HepG2 (cell line): ENCODE data around the gene LMOD1. TPM values are rescaled to one million over a fixed set of nuclear protein-coding genes. Genes with fewer than 3 reads are reported as not detected.

Experiments used
- ATRX ChIP-seq: sonication (generic); formaldehyde crosslinking; IDR thresholded peaks from 2 replicates; pipeline ENCODE4 v1.4.0; 2020; ENCODE audit warnings: missing genetic modification reagents, borderline replicate concordance
- BRCA1 ChIP-seq: sonication (generic); formaldehyde crosslinking; IDR thresholded peaks from 2 replicates; pipeline ENCODE4 v1.4.0; 2020; ENCODE audit warnings: missing genetic modification reagents
- CHD2 ChIP-seq: IDR thresholded peaks from 2 replicates; pipeline ENCODE4 v1.6.1; 2011; ENCODE audit warnings: low read depth, low read length, improper control_type of control experiment
- FOSL1 ChIP-seq: sonication (generic); formaldehyde crosslinking; IDR thresholded peaks from 2 replicates; pipeline ENCODE4 v1.9.0; 2021; ENCODE audit warnings: missing genetic modification reagents, borderline replicate concordance
- HBP1 ChIP-seq: IDR thresholded peaks from 2 replicates; pipeline ENCODE4 v1.6.1; 2016; ENCODE audit warnings: low read depth, control low read depth
- HNRNPLL ChIP-seq: fragments of 200-400 bp; formaldehyde crosslinking; IDR thresholded peaks from 2 replicates; pipeline ENCODE4 v1.6.1; 2017; ENCODE audit warnings: mild to moderate bottlenecking, low read depth, low read length; ENCODE audit not compliant: poor library complexity, severe bottlenecking
- HOXA5 ChIP-seq: sonication (generic); formaldehyde crosslinking; IDR thresholded peaks from 2 replicates; pipeline ENCODE4 v1.4.0; 2020; ENCODE audit warnings: missing genetic modification reagents
- MAF1 ChIP-seq: sonication (generic); formaldehyde crosslinking; IDR thresholded peaks from 2 replicates; pipeline ENCODE4 v1.5.0; 2020; ENCODE audit warnings: missing genetic modification reagents, borderline replicate concordance
- NKX3-1 ChIP-seq: sonication (generic); formaldehyde crosslinking; IDR thresholded peaks from 2 replicates; pipeline ENCODE4 v1.5.0; 2020; ENCODE audit warnings: missing genetic modification reagents
- RBAK ChIP-seq: sonication (generic); formaldehyde crosslinking; IDR thresholded peaks from 2 replicates; pipeline ENCODE4 v1.5.1; 2020; ENCODE audit warnings: mild to moderate bottlenecking, missing genetic modification reagents
- SP5 ChIP-seq: IDR thresholded peaks from 2 replicates; pipeline ENCODE4 v1.6.1; 2016; ENCODE audit warnings: low read depth, borderline replicate concordance
- TBX3 ChIP-seq: fragments of 450-650 bp; IDR thresholded peaks from 2 replicates; pipeline ENCODE4 v1.6.1; 2017; ENCODE audit warnings: antibody characterized with exemption, mild to moderate bottlenecking, inconsistent platforms, borderline replicate concordance
- TEAD3 ChIP-seq: optimal IDR thresholded peaks from 2 replicates; pipeline ENCODE3; 2016; ENCODE audit warnings: borderline replicate concordance
- ZFP37 ChIP-seq: sonication (generic); formaldehyde crosslinking; IDR thresholded peaks from 2 replicates; pipeline ENCODE4 v1.4.0; 2020; ENCODE audit warnings: missing genetic modification reagents, borderline replicate concordance
- ZNF282 ChIP-seq: fragments of 450-650 bp; IDR thresholded peaks from 2 replicates; pipeline ENCODE4 v1.6.1; 2018; ENCODE audit not compliant: partially characterized antibody
- ZNF552 ChIP-seq: sonication (generic); formaldehyde crosslinking; IDR thresholded peaks from 2 replicates; pipeline ENCODE4 v1.9.0; 2022; ENCODE audit warnings: missing genetic modification reagents, mild to moderate bottlenecking, borderline replicate concordance
- ZNF558 ChIP-seq: sonication (generic); formaldehyde crosslinking; IDR thresholded peaks from 2 replicates; pipeline ENCODE4 v1.9.0; 2022; ENCODE audit warnings: mild to moderate bottlenecking, missing genetic modification reagents, borderline replicate concordance
- ZNF749 ChIP-seq: sonication (generic); formaldehyde crosslinking; IDR thresholded peaks from 2 replicates; pipeline ENCODE4 v1.8.0; 2022; ENCODE audit warnings: mild to moderate bottlenecking, missing genetic modification reagents, moderate library complexity, borderline replicate concordance
- ZNF773 ChIP-seq: sonication (generic); formaldehyde crosslinking; IDR thresholded peaks from 2 replicates; pipeline ENCODE4 v1.4.0; 2020; ENCODE audit warnings: missing genetic modification reagents, borderline replicate concordance
- polyA plus RNA-seq, 8 experiments: library from polyadenylated mRNA; depleted of rRNA in 3 of 8; stranded (reverse) in 7 of 8; unstranded in 1 of 8; fragments of >200 nt; fragmentation: Illumina TruSeq in 4 of 8; extraction: Trizol in 4 of 8; gene quantifications; 2 replicates each; pipeline versions ENCODE4 v1.2.1 to v1.2.3, GENCODE V29; 2011 to 2016; ENCODE audit warnings: low read depth in 4 of 8, missing spikeins in 1 of 8, mixed read lengths in 1 of 8; ENCODE audit not compliant: insufficient read depth in 1 of 8
- total RNA-seq, 5 experiments: library from RNA; depleted of rRNA; stranded (reverse); fragments of >200 nt; fragmentation: Illumina TruSeq; extraction: Trizol; gene quantifications; 2 replicates each; pipeline ENCODE4 v1.2.3, GENCODE V29; 2016; ENCODE audit warnings: low read depth in 1 of 5
- TF ChIP-seq, protein P1 (sequence below): sonication (generic); formaldehyde crosslinking; conservative IDR thresholded peaks from 2 replicates; pipeline ENCODE4 v1.4.0; 2020; ENCODE audit warnings: missing genetic modification reagents
- TF ChIP-seq, protein P2 (sequence below): sonication (generic); formaldehyde crosslinking; IDR thresholded peaks from 2 replicates; pipeline ENCODE4 v1.5.0; 2020; ENCODE audit warnings: missing genetic modification reagents, mild to moderate bottlenecking, borderline replicate concordance
- TF ChIP-seq, protein P3 (sequence below): sonication (generic); formaldehyde crosslinking; IDR thresholded peaks from 2 replicates; pipeline ENCODE4 v1.8.0; 2022; ENCODE audit warnings: mild to moderate bottlenecking, missing genetic modification reagents
- TF ChIP-seq, protein P4 (sequence below): IDR thresholded peaks from 2 replicates; pipeline ENCODE4 v1.6.1; 2016; ENCODE audit warnings: mild to moderate bottlenecking

The LMOD1 gene
- total and polyA plus RNA-seq, 2 of the 13 experiments (the other 11 are each of a cell fraction or from before 2014, with no cell fraction given): not detected

- TF ChIP-seq ZNF552 (CRISPR knock-in tag) (no peak), HNRNPLL (no peak), TBX3 (no peak), FOSL1 (CRISPR knock-in tag) (no peak), NKX3-1 (CRISPR knock-in tag) (no peak), MAF1 (CRISPR knock-in tag) (no peak), ZNF558 (CRISPR knock-in tag) (no peak; the same call in 1 of the 2 replicates), BRCA1 (CRISPR knock-in tag) (no peak), ZFP37 (CRISPR knock-in tag) (no peak), CHD2 (no peak), ZNF282 (no peak), RBAK (CRISPR knock-in tag) (no peak), ZNF773 (CRISPR knock-in tag) (no peak), ZNF749 (CRISPR knock-in tag) (no peak), TEAD3 (CRISPR knock-in tag) (peak; percentile 25), HBP1 (CRISPR knock-in tag) (no peak), SP5 (0 out of 2 replicates have a peak, but pooled peaks have one; percentile 22), HOXA5 (CRISPR knock-in tag) (no peak), ATRX (CRISPR knock-in tag) (no peak)
- TF ChIP-seq, protein P1, sequence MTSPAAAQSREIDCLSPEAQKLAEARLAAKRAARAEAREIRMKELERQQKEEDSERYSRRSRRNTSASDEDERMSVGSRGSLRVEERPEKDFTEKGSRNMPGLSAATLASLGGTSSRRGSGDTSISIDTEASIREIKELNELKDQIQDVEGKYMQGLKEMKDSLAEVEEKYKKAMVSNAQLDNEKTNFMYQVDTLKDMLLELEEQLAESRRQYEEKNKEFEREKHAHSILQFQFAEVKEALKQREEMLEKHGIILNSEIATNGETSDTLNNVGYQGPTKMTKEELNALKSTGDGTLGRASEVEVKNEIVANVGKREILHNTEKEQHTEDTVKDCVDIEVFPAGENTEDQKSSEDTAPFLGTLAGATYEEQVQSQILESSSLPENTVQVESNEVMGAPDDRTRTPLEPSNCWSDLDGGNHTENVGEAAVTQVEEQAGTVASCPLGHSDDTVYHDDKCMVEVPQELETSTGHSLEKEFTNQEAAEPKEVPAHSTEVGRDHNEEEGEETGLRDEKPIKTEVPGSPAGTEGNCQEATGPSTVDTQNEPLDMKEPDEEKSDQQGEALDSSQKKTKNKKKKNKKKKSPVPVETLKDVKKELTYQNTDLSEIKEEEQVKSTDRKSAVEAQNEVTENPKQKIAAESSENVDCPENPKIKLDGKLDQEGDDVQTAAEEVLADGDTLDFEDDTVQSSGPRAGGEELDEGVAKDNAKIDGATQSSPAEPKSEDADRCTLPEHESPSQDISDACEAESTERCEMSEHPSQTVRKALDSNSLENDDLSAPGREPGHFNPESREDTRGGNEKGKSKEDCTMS (CRISPR knock-in tag): no peak
- TF ChIP-seq, protein P2, sequence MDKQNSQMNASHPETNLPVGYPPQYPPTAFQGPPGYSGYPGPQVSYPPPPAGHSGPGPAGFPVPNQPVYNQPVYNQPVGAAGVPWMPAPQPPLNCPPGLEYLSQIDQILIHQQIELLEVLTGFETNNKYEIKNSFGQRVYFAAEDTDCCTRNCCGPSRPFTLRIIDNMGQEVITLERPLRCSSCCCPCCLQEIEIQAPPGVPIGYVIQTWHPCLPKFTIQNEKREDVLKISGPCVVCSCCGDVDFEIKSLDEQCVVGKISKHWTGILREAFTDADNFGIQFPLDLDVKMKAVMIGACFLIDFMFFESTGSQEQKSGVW: no peak
- TF ChIP-seq, protein P3, sequence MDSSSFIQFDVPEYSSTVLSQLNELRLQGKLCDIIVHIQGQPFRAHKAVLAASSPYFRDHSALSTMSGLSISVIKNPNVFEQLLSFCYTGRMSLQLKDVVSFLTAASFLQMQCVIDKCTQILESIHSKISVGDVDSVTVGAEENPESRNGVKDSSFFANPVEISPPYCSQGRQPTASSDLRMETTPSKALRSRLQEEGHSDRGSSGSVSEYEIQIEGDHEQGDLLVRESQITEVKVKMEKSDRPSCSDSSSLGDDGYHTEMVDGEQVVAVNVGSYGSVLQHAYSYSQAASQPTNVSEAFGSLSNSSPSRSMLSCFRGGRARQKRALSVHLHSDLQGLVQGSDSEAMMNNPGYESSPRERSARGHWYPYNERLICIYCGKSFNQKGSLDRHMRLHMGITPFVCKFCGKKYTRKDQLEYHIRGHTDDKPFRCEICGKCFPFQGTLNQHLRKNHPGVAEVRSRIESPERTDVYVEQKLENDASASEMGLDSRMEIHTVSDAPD (CRISPR knock-in tag): no peak
- TF ChIP-seq, protein P4, sequence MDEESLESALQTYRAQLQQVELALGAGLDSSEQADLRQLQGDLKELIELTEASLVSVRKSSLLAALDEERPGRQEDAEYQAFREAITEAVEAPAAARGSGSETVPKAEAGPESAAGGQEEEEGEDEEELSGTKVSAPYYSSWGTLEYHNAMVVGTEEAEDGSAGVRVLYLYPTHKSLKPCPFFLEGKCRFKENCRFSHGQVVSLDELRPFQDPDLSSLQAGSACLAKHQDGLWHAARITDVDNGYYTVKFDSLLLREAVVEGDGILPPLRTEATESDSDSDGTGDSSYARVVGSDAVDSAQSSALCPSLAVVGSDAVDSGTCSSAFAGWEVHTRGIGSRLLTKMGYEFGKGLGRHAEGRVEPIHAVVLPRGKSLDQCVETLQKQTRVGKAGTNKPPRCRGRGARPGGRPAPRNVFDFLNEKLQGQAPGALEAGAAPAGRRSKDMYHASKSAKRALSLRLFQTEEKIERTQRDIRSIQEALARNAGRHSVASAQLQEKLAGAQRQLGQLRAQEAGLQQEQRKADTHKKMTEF: peak; percentile 30; the same call in 1 of the 2 replicates
These were observed 4.8 kb downstream of the LMOD1 start (continued) for GRCh38 chr1:201941420-201942128.
